ENCODE data around the gene NEK6.

NEK6 gene

DNA sequence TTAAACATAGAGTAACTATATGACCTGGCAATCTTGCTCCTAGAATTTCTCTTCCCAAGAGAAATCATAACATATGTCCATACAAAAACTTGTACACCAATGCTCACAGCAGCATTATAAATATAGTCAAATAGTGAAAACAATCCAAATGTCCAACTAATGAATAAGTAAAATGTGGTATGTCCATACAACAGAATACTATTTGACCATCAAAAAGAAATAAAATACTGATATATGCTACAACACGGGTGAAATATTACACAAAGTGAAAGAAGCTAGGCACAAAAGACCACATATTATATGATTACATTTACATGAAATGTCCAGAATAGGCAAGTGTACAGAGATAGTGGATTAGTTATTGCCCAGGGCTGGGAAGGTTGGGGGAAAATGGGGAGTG, 116.1 kb downstream of the NEK6 start:
- DNase-seq (ENCODE audit: low read depth in 2 of 2): no peak

DNA sequence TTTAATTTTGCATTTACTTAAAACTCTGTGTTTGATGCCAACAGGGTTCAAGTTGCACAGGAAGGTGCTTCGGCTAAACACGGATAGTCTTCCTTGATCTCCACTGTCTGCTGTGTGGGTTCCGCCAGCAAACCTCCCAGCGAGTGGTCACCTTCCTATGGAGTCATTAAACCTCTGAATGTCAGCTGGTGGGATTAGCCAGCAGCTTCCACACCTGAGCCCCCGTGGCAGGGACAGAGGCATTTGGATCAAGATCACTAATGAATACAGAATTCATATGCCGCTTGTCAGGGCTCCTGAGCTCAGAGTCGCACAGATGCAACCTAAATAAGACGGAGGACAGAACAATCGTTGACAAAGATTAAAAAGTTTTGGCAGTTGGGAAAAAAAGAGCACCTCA, 118.0 kb downstream of the NEK6 start:
- no peak for DNase-seq (ENCODE audit: low read depth in 2 of 2)

DNA sequence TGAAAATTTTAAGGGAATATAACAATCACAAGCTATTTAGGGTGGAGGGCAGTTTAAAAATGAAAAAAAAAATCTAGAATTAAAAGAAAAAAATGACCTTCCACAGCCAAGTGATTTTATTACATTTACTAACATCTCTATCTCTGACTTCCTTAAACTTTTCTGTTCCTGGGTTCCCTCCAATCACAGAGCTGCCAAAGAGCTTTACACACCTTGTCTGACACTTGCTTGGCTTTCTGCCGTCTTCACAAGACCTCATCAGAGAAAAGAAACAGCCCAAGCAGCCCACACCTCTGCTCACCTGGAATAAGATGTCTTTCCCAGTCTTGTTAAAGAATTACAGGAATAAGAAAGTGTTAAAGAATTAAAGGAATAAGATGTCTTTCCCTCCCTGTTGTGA, 118.6 kb downstream of the NEK6 start:
- no peak for DNase-seq (ENCODE audit: low read depth in 2 of 2)

DNA sequence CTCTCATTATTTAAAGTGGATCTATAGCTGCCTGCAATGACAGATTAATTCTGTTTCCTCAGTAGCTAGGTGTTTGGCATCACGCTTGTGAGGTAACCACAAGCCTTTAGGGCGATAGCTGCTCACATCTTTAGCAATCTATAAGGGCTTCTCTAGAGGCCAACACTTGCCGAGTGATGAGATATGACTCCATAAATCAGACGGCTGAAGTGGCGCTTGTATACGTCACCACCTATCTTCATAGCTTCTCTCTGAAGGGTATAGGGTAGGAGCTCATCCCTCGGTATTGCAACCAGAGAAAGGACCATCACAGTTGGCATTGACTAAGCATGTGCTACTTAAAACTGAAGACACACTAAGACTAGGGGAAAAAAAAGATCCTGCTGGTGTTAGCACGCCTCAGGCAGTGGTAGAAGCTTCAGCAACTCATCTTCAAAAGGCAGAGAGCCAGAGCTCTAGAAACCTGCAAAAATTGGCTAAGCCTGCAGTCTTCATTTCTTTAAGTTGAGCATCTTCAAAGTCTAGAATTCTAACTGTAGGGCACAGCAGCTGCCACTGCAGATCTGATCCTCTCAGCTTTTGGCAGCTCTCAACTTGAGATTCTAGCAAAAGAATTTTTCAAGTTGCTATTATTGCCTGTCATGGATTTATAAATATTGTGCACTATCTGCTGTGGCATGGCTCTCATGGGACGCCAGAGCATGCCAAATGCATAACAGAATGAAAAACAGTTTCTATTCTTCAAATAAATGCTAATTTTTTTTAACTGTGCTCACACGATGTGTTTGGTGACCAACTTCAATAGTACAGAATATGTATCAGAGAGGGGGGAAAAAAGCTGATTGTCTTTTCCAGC, 120.0 kb downstream of the NEK6 start:
- no peak for DNase-seq (ENCODE audit: low read depth in 2 of 2)

DNA sequence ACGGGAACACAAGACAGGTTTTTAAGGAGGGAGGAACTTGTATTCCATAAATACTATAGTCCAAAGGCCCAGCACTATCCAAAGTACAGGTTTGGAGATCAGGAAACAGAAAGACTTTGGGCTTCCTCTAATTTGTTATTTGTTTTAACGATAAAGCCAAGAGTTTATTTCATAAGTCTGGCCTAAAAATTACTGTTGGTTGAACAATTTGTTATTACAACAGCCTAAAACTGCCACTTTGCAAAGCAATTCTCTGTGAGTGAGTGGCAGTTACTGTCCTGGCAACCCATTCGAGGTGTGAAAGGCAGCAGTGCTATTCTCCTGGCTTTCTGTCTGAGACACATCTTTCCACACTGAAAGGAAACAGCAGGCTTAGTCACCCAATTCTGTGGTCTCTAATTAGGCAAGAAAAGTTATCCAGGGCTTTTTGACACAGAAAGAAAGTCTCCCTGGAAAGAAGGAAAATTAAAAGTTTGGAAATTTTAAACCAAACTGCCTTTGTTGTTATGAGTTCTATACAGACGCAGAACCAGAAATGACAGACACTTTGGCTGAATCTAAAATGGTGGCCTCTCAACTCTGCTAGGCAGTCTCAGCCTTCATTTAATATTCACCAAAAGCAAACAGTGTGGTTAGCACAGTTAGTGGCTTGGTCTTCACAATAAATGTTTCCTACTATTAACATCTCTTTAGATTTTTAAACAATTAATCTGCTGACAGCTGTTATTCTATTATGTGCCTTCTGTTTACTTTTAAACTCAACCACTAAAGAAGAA, 123.6 kb downstream of the NEK6 start:
- DNase-seq (ENCODE audit: low read depth in 2 of 2): no peak

DNA sequence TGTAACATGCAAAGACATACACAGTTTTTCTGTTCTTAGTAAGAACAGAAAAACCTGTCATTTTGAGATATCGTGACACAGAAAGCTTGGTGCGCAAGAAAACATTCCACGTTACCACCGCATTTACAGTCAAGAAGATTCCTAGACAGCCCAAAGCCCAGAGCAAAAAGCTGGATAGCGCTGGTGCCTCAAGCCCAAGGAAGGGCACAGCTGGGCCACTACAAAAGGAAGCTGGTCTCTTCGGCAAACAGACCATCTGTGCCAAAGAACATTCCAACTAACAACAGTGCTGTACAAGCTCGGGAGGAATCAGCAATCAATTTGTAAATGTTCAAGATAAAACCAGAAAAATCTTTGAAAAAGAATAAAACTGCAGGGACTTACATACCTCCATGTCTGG, 126.5 kb downstream of the NEK6 start:
- no peak for DNase-seq (ENCODE audit: low read depth in 2 of 2)

DNA sequence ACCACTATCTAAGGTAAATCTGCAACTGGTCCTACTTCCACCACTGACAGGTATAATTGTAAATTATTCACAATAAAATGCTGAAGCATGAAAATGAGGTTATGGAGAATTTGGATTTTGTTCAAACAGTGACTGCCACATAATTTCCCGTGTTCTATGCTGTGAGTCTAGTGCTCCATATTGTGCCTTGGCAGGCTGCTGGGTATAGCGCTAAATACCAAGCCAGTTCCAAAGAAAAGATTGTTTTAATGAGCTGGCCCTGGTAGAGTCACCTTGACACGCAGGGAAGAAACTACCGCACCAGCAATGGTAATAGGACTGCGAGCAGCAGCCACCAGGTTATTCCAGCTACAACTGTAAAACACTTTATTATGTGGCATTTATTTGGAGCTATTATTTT, 127.1 kb downstream of the NEK6 start:
- no peak for DNase-seq (ENCODE audit: low read depth in 2 of 2)

DNA sequence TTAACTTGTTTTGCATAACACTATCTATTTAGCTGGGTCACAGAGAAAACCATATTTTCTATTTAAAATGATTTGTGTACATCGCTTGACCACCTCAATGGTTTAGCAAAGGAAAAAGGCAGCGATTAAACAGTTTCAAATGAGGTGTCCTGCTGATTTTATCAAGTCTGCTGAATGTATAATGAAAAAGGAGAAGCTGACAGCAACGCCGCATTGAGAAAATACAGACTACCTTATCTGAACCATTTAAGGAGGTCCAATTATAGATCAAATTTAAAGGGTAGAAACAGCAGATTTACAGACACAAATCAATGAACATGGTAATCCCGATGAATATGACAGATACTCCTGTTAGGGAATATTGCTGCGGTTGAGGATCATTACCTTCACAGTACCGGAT, 127.9 kb downstream of the NEK6 start:
- DNase-seq (ENCODE audit: low read depth in 2 of 2): no peak

DNA sequence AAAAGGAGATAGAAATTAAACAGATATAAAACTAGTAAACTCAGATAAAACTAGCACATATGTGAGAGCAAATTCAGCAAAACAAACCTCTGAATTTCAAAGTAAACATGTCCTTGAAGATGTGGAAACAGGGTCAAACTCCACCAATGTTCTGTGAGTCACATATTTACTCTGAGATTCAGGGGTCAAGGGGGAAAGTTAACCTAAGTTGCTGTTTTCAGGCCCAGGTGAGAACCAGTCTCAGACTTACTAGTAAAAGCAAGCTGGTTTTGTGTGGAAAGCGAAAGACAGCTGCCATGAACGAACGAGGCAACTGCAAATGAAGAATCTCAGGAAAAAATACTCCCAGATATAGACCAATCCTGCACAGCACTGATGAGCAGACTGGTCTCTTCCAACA, 128.5 kb downstream of the NEK6 start:
- no peak for DNase-seq (ENCODE audit: low read depth in 2 of 2)

DNA sequence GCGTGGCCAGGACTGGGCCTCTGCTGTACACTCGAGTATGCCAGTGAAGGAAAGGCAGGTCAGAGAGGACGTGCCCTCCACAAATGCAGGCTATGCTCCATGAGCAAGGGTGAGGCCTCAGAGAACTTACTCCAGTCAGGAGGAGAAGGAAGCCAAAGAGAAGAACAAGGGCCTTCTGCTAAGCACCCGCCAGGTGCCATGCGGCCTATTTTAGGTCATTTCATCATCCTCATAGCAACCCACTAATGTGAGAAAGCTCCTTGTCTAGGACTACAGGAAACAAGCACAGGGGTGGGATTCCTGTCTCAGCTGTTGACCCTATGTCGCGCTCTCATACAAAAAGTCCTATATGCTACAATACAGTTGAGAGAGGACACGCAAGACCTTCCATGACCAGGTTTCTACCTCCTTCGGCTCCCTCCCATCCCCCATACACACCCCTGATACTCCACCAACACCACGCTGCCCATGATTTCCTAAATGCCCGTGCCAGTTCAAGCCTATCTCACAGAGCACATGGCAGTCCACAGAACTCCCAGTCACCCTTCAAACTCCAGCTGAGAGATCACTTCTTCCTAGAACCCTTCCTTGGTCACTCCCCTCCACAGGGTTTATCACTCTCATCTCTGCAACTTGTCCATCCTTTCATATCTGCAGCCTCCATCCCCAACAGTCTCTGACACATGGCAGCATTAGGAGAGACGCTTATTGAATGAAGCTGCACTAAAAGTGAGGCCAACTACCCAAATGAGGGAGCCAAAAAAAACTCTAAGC, 130.7 kb downstream of the NEK6 start:
- no peak for DNase-seq (ENCODE audit: low read depth in 2 of 2)

DNA sequence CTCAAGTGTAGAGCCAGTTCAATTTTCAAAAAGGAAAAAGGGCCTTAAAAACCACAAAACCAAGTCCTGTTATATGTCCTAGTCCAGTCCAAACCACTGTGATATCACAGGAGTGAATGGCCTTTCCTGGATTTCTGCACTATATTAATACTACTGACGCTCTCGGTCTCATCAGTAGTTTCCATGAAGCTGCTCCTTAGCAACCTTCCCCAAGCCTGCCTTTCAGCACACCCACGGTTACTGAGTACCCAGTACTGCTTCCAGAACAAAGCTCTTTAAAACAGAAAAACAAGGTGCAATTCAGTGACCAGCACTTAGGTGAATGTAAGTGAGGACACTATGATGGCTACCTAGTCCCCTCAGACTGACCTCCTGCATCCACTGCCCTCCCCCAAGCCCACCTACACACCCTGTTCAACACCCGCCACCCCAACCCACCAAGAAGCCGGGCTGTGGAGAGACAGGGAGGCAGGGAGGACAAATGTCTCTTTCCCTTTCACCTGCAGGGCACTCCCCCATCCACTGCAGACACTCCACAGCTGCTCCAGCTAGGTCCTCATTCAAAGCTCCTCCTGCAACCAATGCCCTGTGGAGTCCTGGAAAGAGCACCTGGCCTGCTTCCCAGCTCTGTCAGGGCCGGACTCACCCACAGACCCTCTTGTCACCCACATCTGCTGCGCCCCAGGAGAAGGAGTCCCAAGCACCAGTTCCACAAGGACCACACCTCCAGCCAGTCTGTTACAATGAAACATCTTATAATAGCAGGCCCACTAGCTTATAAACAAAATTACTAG, 131.6 kb downstream of the NEK6 start:
- DNase-seq (ENCODE audit: low read depth in 2 of 2): no peak

DNA sequence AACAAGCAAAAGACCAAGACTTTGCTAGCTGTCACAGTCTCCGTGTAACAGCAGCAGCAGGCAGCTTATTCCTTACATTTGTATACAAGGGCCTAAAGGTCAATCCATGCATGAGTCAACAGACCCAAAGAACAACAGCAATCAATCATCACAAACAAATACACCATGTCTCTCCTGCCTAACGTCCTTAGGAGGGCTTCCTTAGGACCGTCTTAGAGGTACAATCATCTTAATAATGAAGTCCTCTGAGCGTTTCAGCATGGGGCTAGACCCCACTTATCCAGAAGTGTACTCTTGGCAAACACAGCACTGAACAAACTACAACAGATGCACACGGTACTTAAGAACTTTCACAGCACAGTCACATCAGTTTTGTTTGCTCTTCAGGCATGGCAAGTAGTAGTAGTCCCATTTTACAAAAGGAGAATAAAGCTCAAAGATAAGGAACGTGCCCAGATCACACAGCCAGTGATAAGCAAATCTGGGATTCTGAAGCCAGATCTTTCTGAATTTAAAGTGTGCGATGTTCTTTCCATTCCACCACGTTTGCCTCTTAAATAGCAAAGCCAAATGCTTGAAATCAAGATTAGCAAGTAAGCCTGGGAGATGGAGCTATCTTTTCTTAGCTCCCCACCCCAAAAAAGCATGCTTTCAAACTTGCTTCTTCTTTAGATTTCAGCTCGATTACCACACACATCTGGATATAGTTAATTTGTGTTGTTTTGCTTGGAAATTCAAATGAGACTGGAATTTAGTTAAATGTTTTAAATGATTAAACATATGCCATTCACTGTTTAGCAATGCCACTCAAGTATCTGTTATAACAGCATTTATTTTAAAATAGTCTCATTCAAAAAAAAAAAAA, 133.3 kb downstream of the NEK6 start:
- no peak for DNase-seq (ENCODE audit: low read depth in 2 of 2)

DNA sequence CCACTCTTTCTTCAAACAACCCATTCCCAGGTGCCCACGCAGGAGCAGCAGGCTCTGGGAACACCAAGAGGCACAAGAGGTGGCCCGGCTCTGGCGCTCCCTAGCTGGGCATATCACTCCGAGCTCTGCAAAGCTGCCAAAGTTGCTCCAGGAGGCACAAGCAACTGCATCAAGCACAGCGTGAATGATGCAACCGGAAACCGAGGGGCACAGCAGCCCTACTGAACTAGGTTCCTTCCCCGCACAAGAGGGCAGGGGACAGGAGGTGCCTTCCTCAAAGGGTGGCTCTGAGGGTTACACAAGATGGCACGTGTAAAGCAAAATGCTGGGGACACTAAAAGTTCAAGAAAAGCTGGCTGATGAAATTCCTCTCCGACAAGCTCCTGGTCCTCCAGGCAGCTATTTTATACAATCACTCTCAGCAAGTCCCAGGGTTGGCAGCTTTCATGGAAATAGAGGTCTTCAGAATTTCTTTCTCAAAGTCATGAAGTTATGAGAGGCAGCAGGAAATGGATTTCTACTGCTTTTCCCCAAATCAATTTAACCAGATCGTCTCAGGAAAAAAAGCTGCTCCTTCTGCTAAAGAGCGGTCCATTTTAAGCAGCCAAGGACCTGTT, 134.6 kb downstream of the NEK6 start:
- DNase-seq (ENCODE audit: low read depth in 2 of 2): no peak

DNA sequence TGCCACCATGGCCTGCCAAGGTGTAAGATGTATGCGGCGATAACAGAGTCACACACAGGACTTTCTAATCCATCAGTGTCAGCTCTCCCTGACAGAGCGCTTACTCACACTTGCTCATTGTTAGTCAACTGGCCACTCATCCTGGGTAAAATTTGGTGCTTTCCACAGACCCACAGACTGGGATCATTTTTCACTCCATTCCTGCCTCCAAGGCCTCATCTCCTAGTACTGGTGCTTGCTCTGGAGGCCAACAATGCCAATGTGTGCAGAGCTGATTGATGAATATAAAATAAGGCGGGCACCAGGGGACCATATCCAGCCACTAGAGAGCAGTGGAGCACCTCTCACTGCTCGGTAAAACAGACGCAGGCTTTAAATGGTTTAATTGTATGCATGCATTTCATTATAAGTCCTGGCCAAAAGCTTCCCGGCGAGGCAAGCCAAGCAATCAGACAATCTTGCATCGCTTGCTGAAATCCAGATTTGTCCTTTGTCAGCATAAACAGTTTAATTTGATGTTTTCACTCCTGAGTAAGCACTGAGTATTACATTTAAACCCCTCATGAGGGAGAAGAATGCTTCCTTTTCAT, 135.2 kb downstream of the NEK6 start:
- DNase-seq (ENCODE audit: low read depth in 2 of 2): no peak

DNA sequence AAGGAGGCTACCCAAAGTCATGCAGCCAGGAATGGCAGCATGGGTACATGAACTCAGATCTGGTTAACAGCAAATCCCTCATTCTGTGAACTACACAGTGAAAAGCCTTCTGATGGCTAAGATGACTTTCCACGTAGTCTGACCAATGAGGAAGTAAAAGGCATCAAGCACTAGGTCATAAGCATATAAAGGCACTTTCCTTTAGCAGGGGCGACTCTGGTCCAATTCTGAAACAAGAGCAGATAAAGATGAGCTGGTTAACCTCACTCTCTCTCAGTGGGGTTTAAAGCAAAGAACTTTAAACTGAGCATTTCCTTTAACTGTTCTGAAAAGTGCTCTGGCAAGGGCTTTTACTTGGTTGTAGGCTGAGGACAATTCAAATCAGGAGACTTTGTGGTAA, 136.4 kb downstream of the NEK6 start:
- no peak for DNase-seq (ENCODE audit: low read depth in 2 of 2)

DNA sequence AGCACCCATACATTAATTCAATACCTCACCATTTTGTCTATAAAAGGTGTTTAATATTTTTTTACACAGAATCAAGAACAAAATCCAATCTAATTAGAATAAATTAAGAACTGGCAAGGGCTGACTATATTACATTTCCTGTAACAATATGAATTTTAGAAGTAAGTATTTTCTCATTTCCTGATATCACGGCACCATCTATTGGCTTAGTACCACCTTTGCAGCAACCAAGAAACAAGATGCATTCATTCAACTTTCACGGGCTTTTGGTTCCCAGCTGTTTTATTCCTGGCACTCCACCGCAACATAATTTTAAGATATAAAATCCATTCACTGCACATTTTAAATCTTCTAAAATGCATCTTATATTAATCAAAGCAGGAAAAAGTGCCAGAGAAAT, 136.8 kb downstream of the NEK6 start:
- DNase-seq (ENCODE audit: low read depth in 2 of 2): no peak

DNA sequence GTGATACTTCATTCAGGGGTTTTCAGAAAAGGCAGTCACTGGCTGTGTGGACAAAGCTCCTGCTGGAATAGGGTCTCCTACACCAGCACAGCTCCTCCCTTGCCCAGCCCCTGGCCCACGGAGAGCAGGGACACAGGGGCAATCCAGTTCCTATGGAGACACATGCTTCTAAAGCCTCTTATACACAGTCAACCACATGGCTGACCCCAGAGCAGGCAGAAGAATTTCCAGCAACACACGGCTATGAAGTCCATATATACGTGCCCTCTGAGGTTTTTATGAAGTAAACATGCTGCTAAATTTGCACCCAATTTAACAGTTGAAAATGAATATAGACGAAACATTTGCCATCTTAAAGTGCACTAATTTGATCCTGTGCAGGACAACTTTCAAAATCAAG, 138.1 kb downstream of the NEK6 start:
- DNase-seq (ENCODE audit: low read depth in 2 of 2): no peak

DNA sequence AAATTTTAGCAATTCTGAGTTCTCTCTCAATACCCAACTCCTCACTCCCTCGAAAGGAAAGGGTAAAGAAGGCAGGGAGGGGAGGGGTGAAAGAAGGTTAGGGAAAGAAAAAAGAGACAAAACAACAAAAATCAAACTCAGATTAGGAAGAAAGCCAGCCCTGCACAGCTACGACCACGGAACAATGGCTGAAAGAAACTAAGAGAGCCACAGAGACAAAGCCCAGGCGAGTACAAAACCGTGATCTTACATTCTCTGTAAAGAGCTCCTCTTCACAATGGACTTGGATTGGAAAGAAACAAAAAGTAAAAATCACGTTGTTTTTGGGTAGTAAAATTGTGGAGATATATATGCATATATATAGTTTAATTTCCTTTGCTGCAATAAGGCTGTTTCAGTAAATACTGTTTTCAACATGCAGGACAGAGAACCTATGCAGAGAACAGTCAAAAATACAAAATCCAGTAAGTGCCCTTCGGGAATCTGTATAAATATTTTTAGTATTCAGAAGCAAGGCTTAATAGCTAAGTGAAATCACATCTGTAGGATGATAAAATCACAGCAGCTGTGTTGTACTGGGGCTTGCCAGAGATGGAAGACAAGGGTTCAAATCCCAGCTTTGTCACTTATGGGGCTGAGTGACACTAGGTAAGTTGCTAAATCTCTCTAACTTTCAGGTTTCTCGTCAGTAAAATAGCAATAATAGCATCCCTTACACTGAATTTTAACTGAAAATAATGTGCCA, 140.6 kb downstream of the NEK6 start:
- DNase-seq (ENCODE audit: low read depth in 2 of 2): no peak

DNA sequence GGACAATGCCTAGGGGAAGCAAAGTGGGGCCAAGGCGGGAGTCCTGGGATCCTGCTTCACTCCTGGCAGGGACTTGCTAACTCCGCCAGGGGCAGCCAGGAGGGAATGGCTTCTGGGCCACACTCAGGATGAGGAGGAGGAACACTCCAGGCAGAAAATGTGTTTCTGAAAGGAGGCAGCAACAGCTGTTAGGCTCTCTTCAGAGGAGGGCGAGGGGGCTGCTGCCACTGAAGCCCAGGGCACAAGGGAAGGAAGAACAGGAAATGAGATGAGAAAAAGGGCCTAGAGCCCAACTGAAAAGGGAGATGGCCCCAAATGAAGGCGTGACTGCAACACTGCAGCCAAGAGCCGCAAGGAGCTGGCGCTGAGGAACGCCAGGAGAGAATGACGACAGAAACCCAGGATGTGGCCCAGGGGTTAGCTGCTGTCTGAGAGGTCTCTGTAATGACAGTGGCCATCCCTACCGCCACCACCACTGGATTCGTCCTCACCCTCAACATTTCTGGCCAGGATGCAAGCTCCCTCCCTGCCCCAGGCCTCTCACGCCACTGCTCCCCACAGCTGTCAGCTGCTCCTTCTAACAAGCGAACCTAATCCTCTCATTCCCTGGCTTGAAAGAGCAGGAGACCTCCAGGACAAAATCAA, 141.7 kb downstream of the NEK6 start:
- DNase-seq (ENCODE audit: low read depth in 2 of 2): no peak
